A549 (cell line): Measurements from ENCODE around the gene GMDS. TPM values are rescaled to one million over a fixed set of nuclear protein-coding genes. Genes with fewer than 3 reads are reported as not detected.

Experiments
- ATAC-seq, 2 experiments: fragments of 200-7000 bp in 1 of 2; fragments of >200 bp in 1 of 2; cut with Nextera tagmentation in 1 of 2; cut with Tn5 transposase in 1 of 2; 3 replicates each; pipeline versions ENCODE4 v1.8.0 to v1.9.1; 2018 to 2020; ENCODE audit warnings: mild to moderate bottlenecking in 1 of 2, moderate library complexity in 1 of 2
- CTCF ChIA-PET: fragments of 300-600 bp; sonication (Branson Sonifier 250); formaldehyde crosslinking; extraction: SDS; loops from one replicate; lab custom pipeline; 2021; ENCODE audit warnings: antibody characterized with exemption, inconsistent platforms; lab: Yijun Ruan, JAX
- POLR2A ChIA-PET: fragments of 350-600 bp; formaldehyde crosslinking; extraction: SDS; loops from one replicate; lab custom pipeline; 2021; ENCODE audit warnings: antibody characterized with exemption, inconsistent platforms; lab: Yijun Ruan, JAX
- DNase-seq, 2 experiments: peaks; one replicate each; pipeline versions ENCODE4 v3.0.0 to v3.0.0-alpha.2; 2011 to 2016; ENCODE audit warnings: low read depth in 1 of 2, low spot score in 1 of 2
- FAIRE-seq: peaks from 2 replicates; lab custom pipeline; 2011; peaks lifted over from hg19 to GRCh38; lab: Jason Lieb, UNC
- H3K27ac ChIP-seq, 2 experiments: fragments of >200 bp; sonication (Bioruptor Twin); formaldehyde crosslinking; 3 replicates each; pipeline ENCODE4 v1.5.1; 2016 to 2017
- H3K4me1 ChIP-seq: fragments of >200 bp; sonication (Bioruptor Twin); formaldehyde crosslinking; 3 replicates; pipeline ENCODE4 v1.6.1; 2016
- H3K4me2 ChIP-seq: fragments of >200 bp; sonication (Bioruptor Twin); formaldehyde crosslinking; 3 replicates; pipeline ENCODE4 v1.6.1; 2016
- H3K4me3 ChIP-seq: fragments of >200 bp; sonication (Bioruptor Twin); formaldehyde crosslinking; 3 replicates; pipeline ENCODE4 v1.5.1; 2016
- H3K9me3 ChIP-seq: fragments of >200 bp; sonication (Bioruptor Twin); formaldehyde crosslinking; 3 replicates; pipeline ENCODE4 v1.6.1; 2016
- BHLHE40 ChIP-seq: IDR thresholded peaks from 2 replicates; pipeline ENCODE4 v1.6.1; 2012; ENCODE audit warnings: low read depth, low read length, inconsistent platforms
- CEBPB ChIP-seq, 2 experiments: fragments of >200 bp in 1 of 2; sonication (Bioruptor Twin) in 1 of 2; formaldehyde crosslinking in 1 of 2; IDR thresholded peaks; 2 replicates each; pipeline ENCODE4 v1.6.1; 2012 to 2016
- EHMT2 ChIP-seq: fragments of 200-600 bp; sonication (generic); IDR thresholded peaks from 2 replicates; pipeline ENCODE4 v1.6.1; 2016; ENCODE audit warnings: antibody characterized with exemption, low read depth, mild to moderate bottlenecking, moderate library complexity
- EP300 ChIP-seq, 2 experiments: fragments of >200 bp; sonication (Bioruptor Twin); formaldehyde crosslinking; IDR thresholded peaks; 2 replicates in 1 of 2; 3 replicates in 1 of 2; pipeline ENCODE4 v1.6.1; 2016 to 2017
- FOSB ChIP-seq: fragments of 250-450 bp; sonication (Bioruptor Pico); IDR thresholded peaks from 2 replicates; pipeline ENCODE4 v1.5.0; 2020; ENCODE audit warnings: mild to moderate bottlenecking, moderate library complexity
- FOSL2 ChIP-seq, 2 experiments: fragments of 450-650 bp in 1 of 2; fragments of >200 bp in 1 of 2; sonication (Bioruptor Twin) in 1 of 2; formaldehyde crosslinking; IDR thresholded peaks; 2 replicates each; pipeline versions ENCODE4 v1.5.0 to v1.6.1; 2016 to 2020; ENCODE audit warnings: mild to moderate bottlenecking in 1 of 2, moderate library complexity in 1 of 2
- FOXS1 ChIP-seq: fragments of 250-450 bp; sonication (Bioruptor Pico); IDR thresholded peaks from 2 replicates; pipeline ENCODE4 v1.5.0; 2020; ENCODE audit warnings: mild to moderate bottlenecking, moderate library complexity
- HMGXB4 ChIP-seq: fragments of 250-450 bp; sonication (Bioruptor Pico); IDR thresholded peaks from 2 replicates; pipeline ENCODE4 v1.5.0; 2021; ENCODE audit warnings: mild to moderate bottlenecking, moderate library complexity, borderline replicate concordance
- HOXA7 ChIP-seq: fragments of 250-450 bp; sonication (Bioruptor Pico); IDR thresholded peaks from 2 replicates; pipeline ENCODE4 v1.5.0; 2020; ENCODE audit warnings: mild to moderate bottlenecking, moderate library complexity
- HOXB5 ChIP-seq: fragments of 250-450 bp; sonication (Bioruptor Pico); IDR thresholded peaks from 2 replicates; pipeline ENCODE4 v1.5.0; 2020; ENCODE audit warnings: mild to moderate bottlenecking, moderate library complexity
- JUN ChIP-seq, 2 experiments: fragments of >200 bp; sonication (Bioruptor Twin); formaldehyde crosslinking; IDR thresholded peaks; 2 replicates in 1 of 2; 3 replicates in 1 of 2; pipeline ENCODE4 v1.6.1; 2016 to 2017
- JUNB ChIP-seq: fragments of >200 bp; sonication (Bioruptor Twin); formaldehyde crosslinking; IDR thresholded peaks from 2 replicates; pipeline ENCODE4 v1.6.1; 2016
- MAX ChIP-seq: IDR thresholded peaks from 2 replicates; pipeline ENCODE4 v1.6.1; 2012
- MYC ChIP-seq: IDR thresholded peaks from 2 replicates; pipeline ENCODE4 v1.6.1; 2012; ENCODE audit warnings: mild to moderate bottlenecking, inconsistent platforms, low read length, improper control_type of control experiment, borderline replicate concordance
- POLR2A ChIP-seq: IDR thresholded peaks from 2 replicates; pipeline ENCODE4 v1.6.1; 2012; ENCODE audit warnings: mild to moderate bottlenecking, low read length
- RAD21 ChIP-seq, 2 experiments: fragments of >200 bp in 1 of 2; sonication (Bioruptor Twin) in 1 of 2; formaldehyde crosslinking in 1 of 2; IDR thresholded peaks in 1 of 2; conservative IDR thresholded peaks in 1 of 2; 2 replicates in 1 of 2; 3 replicates in 1 of 2; pipeline ENCODE4 v1.6.1; 2012 to 2018; ENCODE audit warnings: inconsistent platforms in 1 of 2
- RFX5 ChIP-seq: fragments of 450-650 bp; IDR thresholded peaks from 2 replicates; pipeline ENCODE4 v1.7.1; 2014; ENCODE audit warnings: antibody characterized with exemption, mild to moderate bottlenecking, moderate library complexity
- ZFP36 ChIP-seq: fragments of 450-650 bp; IDR thresholded peaks from 2 replicates; pipeline ENCODE4 v1.6.1; 2014; ENCODE audit warnings: borderline replicate concordance; ENCODE audit not compliant: partially characterized antibody
- ZSCAN20 ChIP-seq: fragments of 250-450 bp; sonication (Bioruptor Pico); IDR thresholded peaks from 2 replicates; pipeline ENCODE4 v1.8.0; 2022; ENCODE audit warnings: mild to moderate bottlenecking, moderate library complexity
- WGBS: methylation state at CpG from one replicate; pipeline ENCODE4 v1.1.6; 2017; ENCODE audit errors: missing lambda C conversion rate; 5-methylcytosine and 5-hydroxymethylcytosine counted together
- polyA plus RNA-seq, 4 experiments: library from polyadenylated mRNA; depleted of rRNA in 3 of 4; stranded (reverse); fragments of >200 nt; fragmentation: RNase III in 1 of 4; extraction: RNeasy Plus Mini Kit Qiagen cat#74134 plus additional on column Dnase treatment in 1 of 4; gene quantifications; 2 replicates in 3 of 4; 3 replicates in 1 of 4; pipeline ENCODE4 v1.2.3, GENCODE V29; 2011 to 2017
- TF ChIP-seq, protein P1 (sequence below): fragments of >200 bp; sonication (Bioruptor Twin); formaldehyde crosslinking; IDR thresholded peaks from 3 replicates; pipeline ENCODE4 v1.6.1; 2016
- TF ChIP-seq, protein P2 (sequence below): fragments of 250-450 bp; sonication (Bioruptor Pico); IDR thresholded peaks from 2 replicates; pipeline ENCODE4 v1.5.0; 2020; ENCODE audit warnings: low read depth, mild to moderate bottlenecking, moderate library complexity
- TF ChIP-seq, protein P3 (sequence below): fragments of 450-650 bp; IDR thresholded peaks from 2 replicates; pipeline ENCODE4 v1.6.1; 2014; ENCODE audit warnings: antibody characterized with exemption
- TF ChIP-seq, protein P4 (sequence below): fragments of 200-600 bp; sonication (generic); IDR thresholded peaks from 2 replicates; pipeline ENCODE4 v1.6.1; 2016; ENCODE audit warnings: antibody characterized with exemption, mild to moderate bottlenecking, moderate library complexity
- TF ChIP-seq, protein P5 (sequence below): fragments of 150-350 bp; IDR thresholded peaks from 2 replicates; pipeline ENCODE4 v1.6.1; 2014; ENCODE audit warnings: low read depth, mild to moderate bottlenecking, low read length

GMDS gene
- polyA plus RNA-seq, 2 of the 4 experiments (the other 2 are of a cell fraction): 9.9 to 12.4 TPM

DNA sequence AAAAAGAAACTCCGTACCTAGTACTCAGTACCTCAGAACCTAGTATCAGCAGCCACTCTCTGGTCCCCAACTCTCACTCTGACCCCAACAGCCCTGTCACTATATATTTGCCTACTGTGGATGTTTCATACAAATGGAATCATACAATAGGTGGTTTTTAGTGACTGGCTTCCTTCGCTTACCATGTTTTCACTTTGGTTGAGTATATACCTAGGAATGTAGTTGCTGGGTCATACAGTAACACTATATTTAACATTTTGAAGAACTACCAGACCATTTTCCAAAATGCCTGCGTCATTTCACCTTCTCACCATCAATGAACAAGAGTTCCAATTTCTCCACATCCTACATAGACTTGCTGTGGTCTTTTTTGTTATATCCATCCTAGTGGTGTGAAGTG, 283.2 kb downstream of the GMDS start:
- Histone ChIP-seq H3K9me3 (no peaks in the 10 kb centered on the region), H3K27ac (no peak overlapping the region), H3K4me3 (no peak overlapping the region), H3K4me2 (no peak overlapping the region), H3K4me1 (no peaks in the 10 kb centered on the region)
- 97% methylated on average over 3 of the region's 3 CpGs for WGBS
- DNase-seq (no peak), FAIRE-seq (no peak), ATAC-seq (no peak)
- TF ChIP-seq EHMT2 (no peak), MYC (no peak), JUNB (no peak), JUN (IDR thresholded peaks at IDR 0.05) (no peak), RFX5 (no peak), POLR2A (no peak), HOXB5 (CRISPR knock-in tag) (no peak), ZSCAN20 (no peak), EP300 (IDR thresholded peaks at IDR 0.05) (no peak), RAD21 (conservative IDR thresholded peaks at IDR 0.05 in 1 of 2, IDR thresholded peaks at IDR 0.05 in 1 of 2) (no peak), MAX (no peak), BHLHE40 (no peak), HMGXB4 (CRISPR knock-in tag) (no peak), FOSB (CRISPR knock-in tag) (no peak), CEBPB (IDR thresholded peaks at IDR 0.05) (no peak)
- TF ChIP-seq, protein P1, sequence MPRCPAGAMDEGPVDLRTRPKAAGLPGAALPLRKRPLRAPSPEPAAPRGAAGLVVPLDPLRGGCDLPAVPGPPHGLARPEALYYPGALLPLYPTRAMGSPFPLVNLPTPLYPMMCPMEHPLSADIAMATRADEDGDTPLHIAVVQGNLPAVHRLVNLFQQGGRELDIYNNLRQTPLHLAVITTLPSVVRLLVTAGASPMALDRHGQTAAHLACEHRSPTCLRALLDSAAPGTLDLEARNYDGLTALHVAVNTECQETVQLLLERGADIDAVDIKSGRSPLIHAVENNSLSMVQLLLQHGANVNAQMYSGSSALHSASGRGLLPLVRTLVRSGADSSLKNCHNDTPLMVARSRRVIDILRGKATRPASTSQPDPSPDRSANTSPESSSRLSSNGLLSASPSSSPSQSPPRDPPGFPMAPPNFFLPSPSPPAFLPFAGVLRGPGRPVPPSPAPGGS: no peak
- TF ChIP-seq, protein P2, sequence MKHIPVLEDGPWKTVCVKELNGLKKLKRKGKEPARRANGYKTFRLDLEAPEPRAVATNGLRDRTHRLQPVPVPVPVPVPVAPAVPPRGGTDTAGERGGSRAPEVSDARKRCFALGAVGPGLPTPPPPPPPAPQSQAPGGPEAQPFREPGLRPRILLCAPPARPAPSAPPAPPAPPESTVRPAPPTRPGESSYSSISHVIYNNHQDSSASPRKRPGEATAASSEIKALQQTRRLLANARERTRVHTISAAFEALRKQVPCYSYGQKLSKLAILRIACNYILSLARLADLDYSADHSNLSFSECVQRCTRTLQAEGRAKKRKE (CRISPR knock-in tag): no peak
- TF ChIP-seq, protein P3, sequence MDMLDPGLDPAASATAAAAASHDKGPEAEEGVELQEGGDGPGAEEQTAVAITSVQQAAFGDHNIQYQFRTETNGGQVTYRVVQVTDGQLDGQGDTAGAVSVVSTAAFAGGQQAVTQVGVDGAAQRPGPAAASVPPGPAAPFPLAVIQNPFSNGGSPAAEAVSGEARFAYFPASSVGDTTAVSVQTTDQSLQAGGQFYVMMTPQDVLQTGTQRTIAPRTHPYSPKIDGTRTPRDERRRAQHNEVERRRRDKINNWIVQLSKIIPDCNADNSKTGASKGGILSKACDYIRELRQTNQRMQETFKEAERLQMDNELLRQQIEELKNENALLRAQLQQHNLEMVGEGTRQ: no peak
- ChIA-PET POLR2A (no interaction called here), CTCF (no interaction called here)

GRCh38 chr6:1960486-1961142, 284.8 kb downstream of the GMDS start:
- H3K27ac ChIP-seq: no peak overlapping the region
- no peaks in the 10 kb centered on the region for H3K4me1 ChIP-seq
- ChIA-PET POLR2A (no interaction called here), CTCF (no interaction called here)
- no peaks in the 10 kb centered on the region for H3K9me3 ChIP-seq
- ATAC-seq: no peak
- no peak for DNase-seq
- no peak overlapping the region for H3K4me2 ChIP-seq
- no peak overlapping the region for H3K4me3 ChIP-seq
- FAIRE-seq: no peak
- 85% methylated on average over 13 of the region's 13 CpGs for WGBS
- TF ChIP-seq HMGXB4 (CRISPR knock-in tag): no peak
- TF ChIP-seq, protein P4, sequence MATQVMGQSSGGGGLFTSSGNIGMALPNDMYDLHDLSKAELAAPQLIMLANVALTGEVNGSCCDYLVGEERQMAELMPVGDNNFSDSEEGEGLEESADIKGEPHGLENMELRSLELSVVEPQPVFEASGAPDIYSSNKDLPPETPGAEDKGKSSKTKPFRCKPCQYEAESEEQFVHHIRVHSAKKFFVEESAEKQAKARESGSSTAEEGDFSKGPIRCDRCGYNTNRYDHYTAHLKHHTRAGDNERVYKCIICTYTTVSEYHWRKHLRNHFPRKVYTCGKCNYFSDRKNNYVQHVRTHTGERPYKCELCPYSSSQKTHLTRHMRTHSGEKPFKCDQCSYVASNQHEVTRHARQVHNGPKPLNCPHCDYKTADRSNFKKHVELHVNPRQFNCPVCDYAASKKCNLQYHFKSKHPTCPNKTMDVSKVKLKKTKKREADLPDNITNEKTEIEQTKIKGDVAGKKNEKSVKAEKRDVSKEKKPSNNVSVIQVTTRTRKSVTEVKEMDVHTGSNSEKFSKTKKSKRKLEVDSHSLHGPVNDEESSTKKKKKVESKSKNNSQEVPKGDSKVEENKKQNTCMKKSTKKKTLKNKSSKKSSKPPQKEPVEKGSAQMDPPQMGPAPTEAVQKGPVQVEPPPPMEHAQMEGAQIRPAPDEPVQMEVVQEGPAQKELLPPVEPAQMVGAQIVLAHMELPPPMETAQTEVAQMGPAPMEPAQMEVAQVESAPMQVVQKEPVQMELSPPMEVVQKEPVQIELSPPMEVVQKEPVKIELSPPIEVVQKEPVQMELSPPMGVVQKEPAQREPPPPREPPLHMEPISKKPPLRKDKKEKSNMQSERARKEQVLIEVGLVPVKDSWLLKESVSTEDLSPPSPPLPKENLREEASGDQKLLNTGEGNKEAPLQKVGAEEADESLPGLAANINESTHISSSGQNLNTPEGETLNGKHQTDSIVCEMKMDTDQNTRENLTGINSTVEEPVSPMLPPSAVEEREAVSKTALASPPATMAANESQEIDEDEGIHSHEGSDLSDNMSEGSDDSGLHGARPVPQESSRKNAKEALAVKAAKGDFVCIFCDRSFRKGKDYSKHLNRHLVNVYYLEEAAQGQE: no peak
- TF ChIP-seq HOXB5 (CRISPR knock-in tag): no peak
- TF ChIP-seq FOXS1 (CRISPR knock-in tag): no peak
- no peak for TF ChIP-seq HOXA7
- no peak for TF ChIP-seq FOSL2 (IDR thresholded peaks at IDR 0.05)
- TF ChIP-seq FOSL2 (CRISPR knock-in tag; IDR thresholded peaks at IDR 0.05): no peak
- no peak for TF ChIP-seq EHMT2
- TF ChIP-seq, protein P5, sequence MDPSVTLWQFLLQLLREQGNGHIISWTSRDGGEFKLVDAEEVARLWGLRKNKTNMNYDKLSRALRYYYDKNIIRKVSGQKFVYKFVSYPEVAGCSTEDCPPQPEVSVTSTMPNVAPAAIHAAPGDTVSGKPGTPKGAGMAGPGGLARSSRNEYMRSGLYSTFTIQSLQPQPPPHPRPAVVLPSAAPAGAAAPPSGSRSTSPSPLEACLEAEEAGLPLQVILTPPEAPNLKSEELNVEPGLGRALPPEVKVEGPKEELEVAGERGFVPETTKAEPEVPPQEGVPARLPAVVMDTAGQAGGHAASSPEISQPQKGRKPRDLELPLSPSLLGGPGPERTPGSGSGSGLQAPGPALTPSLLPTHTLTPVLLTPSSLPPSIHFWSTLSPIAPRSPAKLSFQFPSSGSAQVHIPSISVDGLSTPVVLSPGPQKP: no peak
- TF ChIP-seq ZFP36: no peak
- no peak for TF ChIP-seq MAX
